Body of pancreas (tissue), 4 donors: ENCODE data around the gene SLC2A5.

Experiments
- CTCF ChIP-seq, 7 experiments: fragments of 450-650 bp in 4 of 7; fragments of 200-600 bp in 3 of 7; sonication (generic) in 3 of 7; IDR thresholded peaks; one replicate each; pipeline ENCODE4 v1.5.1; 2016 to 2019; ENCODE audit warnings: antibody characterized with exemption in 7 of 7
- POLR2A ChIP-seq, 3 donors: fragments of 450-650 bp; IDR thresholded peaks; one replicate each; pipeline ENCODE4 v1.6.1; 2016; ENCODE audit warnings: antibody characterized with exemption in 3 of 3, mild to moderate bottlenecking in 2 of 3

- TF ChIP-seq POLR2A (IDR thresholded peaks at IDR 0.05) (no peak), CTCF (IDR thresholded peaks at IDR 0.05) (no peak)
These were observed 37.8 kb downstream of the SLC2A5 start for GRCh38 chr1:9031484-9032259.
